ENCODE data around the gene DPH5. TPM values are rescaled to one million over a fixed set of nuclear protein-coding genes. Genes with fewer than 3 reads are reported as not detected.

The DPH5 gene
- total RNA-seq, 1 experiment from 2014 or later: 76.8 TPM

GRCh38 chr1:101051688-101052638, 26.4 kb upstream of the DPH5 start:
- ChIA-PET CTCF (no interaction called here), POLR2A (no interaction called here)
- Mint-ChIP-seq H3K4me1 (ENCODE audit: insufficient read depth, unreplicated experiment) (peaks cover 9% of the 10 kb centered on the region), H3K36me3 (ENCODE audit: insufficient read depth, unreplicated experiment) (peaks cover 8% of the 10 kb centered on the region), H3K27ac (ENCODE audit: low read depth, unreplicated experiment) (no peak overlapping the region), H3K4me3 (ENCODE audit: unreplicated experiment) (no peak overlapping the region), H3K9me3 (ENCODE audit: unreplicated experiment) (no peaks in the 10 kb centered on the region), H3K27me3 (ENCODE audit: insufficient read depth, unreplicated experiment) (no peaks in the 10 kb centered on the region)
- no TSS peak for BruUV-seq (replicated peaks)
- TF ChIP-seq CTCF (IDR thresholded peaks at IDR 0.05; ENCODE audit: unreplicated experiment): no peak
- intact Hi-C loops (cut with micrococcal nuclease): no loop called here
- no peak for DNase-seq (ENCODE audit: unreplicated experiment)

GRCh38 chr1:101050869-101051268, 25.3 kb upstream of the DPH5 start:
- Mint-ChIP-seq H3K36me3 (ENCODE audit: insufficient read depth, unreplicated experiment) (peaks cover 8% of the 10 kb centered on the region), H3K27ac (ENCODE audit: low read depth, unreplicated experiment) (no peak overlapping the region), H3K9me3 (ENCODE audit: unreplicated experiment) (no peaks in the 10 kb centered on the region), H3K4me3 (ENCODE audit: unreplicated experiment) (no peak overlapping the region), H3K4me1 (ENCODE audit: insufficient read depth, unreplicated experiment) (peaks cover 5% of the 10 kb centered on the region), H3K27me3 (ENCODE audit: insufficient read depth, unreplicated experiment) (no peaks in the 10 kb centered on the region)
- intact Hi-C loops (cut with micrococcal nuclease): no loop called here
- POLR2A ChIA-PET: interaction anchor here (0.6 kb wide), 1 partner anchor 10 kb away, joined by 3 read pairs; no protein-coding TSS in a partner anchor
- TF ChIP-seq CTCF (IDR thresholded peaks at IDR 0.05; ENCODE audit: unreplicated experiment): no peak
- CTCF ChIA-PET: no interaction called here
- BruUV-seq (replicated peaks): no TSS peak
- no peak for DNase-seq (ENCODE audit: unreplicated experiment)

- TF ChIP-seq CTCF (IDR thresholded peaks at IDR 0.05; ENCODE audit: unreplicated experiment): no peak
- POLR2A ChIA-PET: no interaction called here
- BruUV-seq (replicated peaks): no TSS peak
- Mint-ChIP-seq H3K4me3 (ENCODE audit: unreplicated experiment) (no peak overlapping the region), H3K27ac (ENCODE audit: low read depth, unreplicated experiment) (no peak overlapping the region), H3K27me3 (ENCODE audit: insufficient read depth, unreplicated experiment) (no peaks in the 10 kb centered on the region), H3K4me1 (ENCODE audit: insufficient read depth, unreplicated experiment) (no peaks in the 10 kb centered on the region), H3K36me3 (ENCODE audit: insufficient read depth, unreplicated experiment) (peaks cover 15% of the 10 kb centered on the region), H3K9me3 (ENCODE audit: unreplicated experiment) (peaks cover 8% of the 10 kb centered on the region)
- intact Hi-C loops (cut with micrococcal nuclease): no loop called here
- DNase-seq (ENCODE audit: unreplicated experiment): no peak
- CTCF ChIA-PET: no interaction called here
Observed at GRCh38 chr1:101044749-101045148, 19.2 kb upstream of the DPH5 start.

- BruUV-seq (replicated peaks): no TSS peak
- CTCF ChIA-PET: no interaction called here
- no peaks in the 10 kb centered on the region for H3K27me3 Mint-ChIP-seq (ENCODE audit: insufficient read depth, unreplicated experiment)
- no peak overlapping the region for H3K4me3 Mint-ChIP-seq (ENCODE audit: unreplicated experiment)
- H3K4me1 Mint-ChIP-seq (ENCODE audit: insufficient read depth, unreplicated experiment): no peaks in the 10 kb centered on the region
- POLR2A ChIA-PET: no interaction called here
- peaks cover 8% of the 10 kb centered on the region for H3K9me3 Mint-ChIP-seq (ENCODE audit: unreplicated experiment)
- H3K27ac Mint-ChIP-seq (ENCODE audit: low read depth, unreplicated experiment): no peak overlapping the region
- DNase-seq (ENCODE audit: unreplicated experiment): no peak
- intact Hi-C loops (cut with micrococcal nuclease): no loop called here
- peaks cover 20% of the 10 kb centered on the region for H3K36me3 Mint-ChIP-seq (ENCODE audit: insufficient read depth, unreplicated experiment)
- TF ChIP-seq CTCF (IDR thresholded peaks at IDR 0.05; ENCODE audit: unreplicated experiment): no peak
Observed at GRCh38 chr1:101044259-101044658, 18.7 kb upstream of the DPH5 start.

Data from MCF 10A (cell line).